K562 (cell line): ENCODE measurements around the gene CPPED1. TPM values are rescaled to one million over a fixed set of nuclear protein-coding genes. Genes with fewer than 3 reads are reported as not detected.

ENCODE experiments used
- ATAC-seq: fragments of 200-7000 bp; cut with Tn5 transposase; 3 replicates; pipeline ENCODE4 v1.9.1; 2020; ENCODE audit warnings: moderate library complexity
- BruUV-seq: library from RNA; stranded (reverse); fragments of 400-500 nt; replicated peaks from 2 replicates; lab custom pipeline; 2021; lab: Mats Ljungman, UMichigan
- CTCF ChIA-PET: fragments of 300-600 bp; formaldehyde crosslinking; extraction: SDS; loops from one replicate; lab custom pipeline; 2021; ENCODE audit warnings: low intra/inter-chr PET ratio; lab: Yijun Ruan, JAX
- POLR2A ChIA-PET: fragments of 300-600, 350-650 bp; sonication (Branson Sonifier 250); formaldehyde crosslinking; extraction: SDS; loops from one replicate; lab custom pipeline; 2021; ENCODE audit warnings: antibody characterized with exemption, inconsistent platforms; lab: Yijun Ruan, JAX
- DNase-seq, 4 experiments: peaks; one replicate each; pipeline versions ENCODE4 v3.0.0 to v3.0.0-alpha.2; 2011 to 2018; ENCODE audit warnings: low spot score in 3 of 4, mixed read lengths in 3 of 4; ENCODE audit errors: extremely low read depth in 1 of 4
- FAIRE-seq: peaks from 2 replicates; lab custom pipeline; 2011; peaks lifted over from hg19 to GRCh38; lab: Jason Lieb, UNC
- H2AFZ ChIP-seq: 2 replicates; pipeline ENCODE4 v1.6.0; 2011; ENCODE audit warnings: low read depth, low read length, control low read depth, inconsistent platforms
- H3K27ac ChIP-seq: fragments of 200-600 bp; 3 replicates; pipeline ENCODE4 v1.8.0; 2011; ENCODE audit warnings: low read depth, mild to moderate bottlenecking, control low read depth, inconsistent platforms, low read length, moderate library complexity, mixed read lengths; ENCODE audit errors: extremely low read depth
- H3K27me3 ChIP-seq, 2 experiments: fragments of 300-600 bp in 1 of 2; 2 replicates in 1 of 2; 3 replicates in 1 of 2; pipeline versions ENCODE4 v1.6.0 to v1.8.0; 2011; ENCODE audit warnings: inconsistent platforms in 2 of 2, low read length in 2 of 2, mild to moderate bottlenecking in 1 of 2, mixed read lengths in 1 of 2, moderate library complexity in 1 of 2; ENCODE audit not compliant: control insufficient read depth in 2 of 2, insufficient read depth in 2 of 2
- H3K36me3 ChIP-seq: fragments of 300-600 bp; 3 replicates; pipeline ENCODE4 v1.8.0; 2011; ENCODE audit warnings: mild to moderate bottlenecking, low read length, inconsistent platforms; ENCODE audit not compliant: control insufficient read depth, insufficient read depth
- H3K4me1 ChIP-seq, 2 experiments: fragments of 200-600 bp in 1 of 2; replicated peaks in 1 of 2; 2 replicates in 1 of 2; 3 replicates in 1 of 2; pipeline versions ENCODE4 v1.5.1 to v1.8.0; 2011; ENCODE audit warnings: inconsistent platforms in 2 of 2, low read length in 2 of 2, mild to moderate bottlenecking in 1 of 2, mixed read lengths in 1 of 2, moderate library complexity in 1 of 2; ENCODE audit not compliant: control insufficient read depth in 2 of 2, insufficient read depth in 2 of 2
- H3K4me2 ChIP-seq: 2 replicates; pipeline ENCODE4 v1.6.1; 2011; ENCODE audit warnings: low read length, control low read depth, inconsistent platforms, mixed read lengths; ENCODE audit not compliant: insufficient read depth
- H3K4me3 ChIP-seq: fragments of 200-600 bp; sonication (generic), shearing (Covaris generic); 2 replicates; pipeline ENCODE4 v1.5.1; 2016; ENCODE audit warnings: control low read depth, inconsistent platforms
- H3K79me2 ChIP-seq: fragments of 200-600 bp; 3 replicates; pipeline ENCODE4 v1.8.0; 2011; ENCODE audit warnings: low read length, inconsistent platforms; ENCODE audit not compliant: control insufficient read depth, insufficient read depth
- H3K9ac ChIP-seq, 2 experiments: 2 replicates each; pipeline versions ENCODE4 v1.6.0 to v1.6.1; 2011; ENCODE audit warnings: low read depth in 2 of 2, low read length in 2 of 2, control low read depth in 1 of 2, inconsistent platforms in 1 of 2, mild to moderate bottlenecking in 1 of 2, mixed read lengths in 1 of 2; ENCODE audit not compliant: insufficient read depth in 1 of 2
- H3K9me1 ChIP-seq: one replicate; pipeline ENCODE4 v1.6.0; 2011; ENCODE audit warnings: inconsistent platforms, mild to moderate bottlenecking, low read length, moderate library complexity; ENCODE audit not compliant: control insufficient read depth, insufficient read depth
- H3K9me3 ChIP-seq: replicated peaks from 2 replicates; pipeline ENCODE4 v1.5.1; 2011; ENCODE audit warnings: low read depth, low read length, inconsistent platforms; ENCODE audit not compliant: control insufficient read depth, insufficient read depth
- H4K20me1 ChIP-seq: replicated peaks from 2 replicates; pipeline ENCODE4 v1.6.1; 2011; ENCODE audit warnings: low read length, inconsistent platforms, mixed read lengths; ENCODE audit not compliant: control insufficient read depth, insufficient read depth
- CBFA2T2 ChIP-seq: fragments of 450-650 bp; conservative IDR thresholded peaks from 2 replicates; pipeline ENCODE4 v1.6.1; 2017; ENCODE audit warnings: mild to moderate bottlenecking
- DNMT1 ChIP-seq: fragments of 450-650 bp; IDR thresholded peaks from 2 replicates; pipeline ENCODE4 v1.6.1; 2016; ENCODE audit warnings: antibody characterized with exemption, mild to moderate bottlenecking
- LEF1 ChIP-seq: fragments of 450-650 bp; IDR thresholded peaks from 2 replicates; pipeline ENCODE4 v1.6.1; 2016; ENCODE audit warnings: mild to moderate bottlenecking
- TRIM24 ChIP-seq, 2 experiments: fragments of 450-650 bp; IDR thresholded peaks; 2 replicates each; pipeline ENCODE4 v1.6.1; 2016
- ZBTB7A ChIP-seq: IDR thresholded peaks from 2 replicates; pipeline ENCODE4 v1.6.1; 2011; ENCODE audit warnings: low read depth, mild to moderate bottlenecking, low read length, moderate library complexity, borderline replicate concordance; ENCODE audit not compliant: control insufficient read depth
- ZNF444 ChIP-seq: fragments of 250-450 bp; sonication (Bioruptor Pico); IDR thresholded peaks from 2 replicates; pipeline ENCODE4 v1.4.0; 2020; ENCODE audit warnings: mild to moderate bottlenecking, moderate library complexity
- WGBS: fragments of 100-300 bp; shearing (Covaris generic); methylation state at CpG from one replicate; pipeline ENCODE4 v1.1.6; 2016; ENCODE audit warnings: low coverage, mixed read lengths; ENCODE audit not compliant: insufficient coverage; ENCODE audit errors: missing lambda C conversion rate; 5-methylcytosine and 5-hydroxymethylcytosine counted together
- in situ Hi-C: fragments of 300-500 bp; cut with MboI; formaldehyde crosslinking; loops from 4 replicates; pipeline ENCODE4 v1.15.0; 2018; ENCODE audit warnings: inconsistent platforms, mixed read lengths
- intact Hi-C: fragments of 100-400 bp; cut with micrococcal nuclease; formaldehyde crosslinking; loops from 2 replicates; pipeline ENCODE4 v1.14.2; 2022
- polyA plus RNA-seq, 8 experiments: library from polyadenylated mRNA; depleted of rRNA in 4 of 8; stranded (reverse) in 5 of 8; unstranded in 3 of 8; fragments of >200 nt; fragmentation: Nextera tagmentation in 2 of 8; fragmentation: Illumina TruSeq in 1 of 8; extraction: Ambion mirVana in 2 of 8; extraction: Trizol in 1 of 8; gene quantifications; 2 replicates each; pipeline versions ENCODE4 v1.2.1 to v1.2.3, GENCODE V29; 2011 to 2014; ENCODE audit warnings: inconsistent platforms in 1 of 8, missing spikeins in 1 of 8
- total RNA-seq, 7 experiments: library from RNA; depleted of rRNA in 6 of 7; stranded (reverse); fragments of >200 nt in 6 of 7; fragmentation: Illumina TruSeq in 2 of 7; extraction: Trizol in 2 of 7; gene quantifications; 2 replicates each; pipeline versions ENCODE4 v1.2.1 to v1.2.3, GENCODE V29; 2011 to 2021; ENCODE audit warnings: low replicate concordance in 1 of 7
- TF ChIP-seq, protein P1 (sequence below), 2 experiments: fragments of 450-650 bp in 1 of 2; sonication (generic) in 1 of 2; formaldehyde crosslinking in 1 of 2; IDR thresholded peaks in 1 of 2; conservative IDR thresholded peaks in 1 of 2; 2 replicates each; pipeline versions ENCODE4 v1.6.1 to v1.8.1; 2016 to 2023; ENCODE audit warnings: mild to moderate bottlenecking in 2 of 2, moderate library complexity in 2 of 2, inconsistent platforms in 1 of 2, missing genetic modification reagents in 1 of 2

CPPED1 gene
- total and polyA plus RNA-seq, 9 of the 15 experiments (the other 6 are each of a cell fraction or from before 2014, with no cell fraction given) = 7.5 to 25.7 (median 16.9) TPM

DNA sequence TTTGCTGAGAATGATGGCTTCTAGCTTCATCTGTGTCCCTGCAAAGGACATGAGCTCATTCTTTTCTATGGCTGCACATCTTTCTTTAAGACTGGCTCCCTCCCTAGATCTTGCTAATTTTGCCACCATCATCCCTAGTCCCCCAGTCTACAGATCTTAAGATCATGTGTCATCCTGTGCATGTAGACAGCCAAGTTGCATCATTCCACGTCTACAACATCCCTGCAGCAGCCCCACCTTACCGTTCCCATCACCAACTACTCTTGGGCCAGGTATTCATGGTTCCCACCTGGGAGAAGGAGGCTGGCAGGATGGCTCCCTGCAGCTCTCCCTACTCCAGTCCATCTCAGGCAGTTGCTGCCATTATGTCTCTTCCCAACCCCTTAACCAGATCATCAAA lies 12.3 kb downstream of the CPPED1 start:
- Histone ChIP-seq H3K4me2 (no peak overlapping the region), H3K4me3 (no peak overlapping the region), H3K27me3 (no peaks in the 10 kb centered on the region), H4K20me1 (no peaks in the 10 kb centered on the region), H3K9me1 (no peaks in the 10 kb centered on the region), H3K9me3 (peaks cover 7% of the 10 kb centered on the region), H3K9ac (no peak overlapping the region), H3K79me2 (peaks cover 27% of the 10 kb centered on the region), H3K27ac (no peak overlapping the region), H3K4me1 (peaks cover 15 to 26% of the 10 kb centered on the region in 2 experiments), H2AFZ (no peak overlapping the region), H3K36me3 (0 out of 3 replicates have a peak, but pooled peaks cover 2% of the 10 kb centered on the region)
- ATAC-seq (no peak), DNase-seq (no peak), FAIRE-seq (no peak)
- BruUV-seq = no TSS peak
- CTCF ChIA-PET = no interaction called here
- intact Hi-C loops = no loop called here
- TF ChIP-seq LEF1 = no peak
- no peak for TF ChIP-seq DNMT1
- TF ChIP-seq ZBTB7A = no peak
- TF ChIP-seq, protein P1, sequence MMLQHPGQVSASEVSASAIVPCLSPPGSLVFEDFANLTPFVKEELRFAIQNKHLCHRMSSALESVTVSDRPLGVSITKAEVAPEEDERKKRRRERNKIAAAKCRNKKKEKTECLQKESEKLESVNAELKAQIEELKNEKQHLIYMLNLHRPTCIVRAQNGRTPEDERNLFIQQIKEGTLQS (IDR thresholded peaks at IDR 0.05) = peak; percentile 60
- TF ChIP-seq, protein P1 (CRISPR knock-in tag; conservative IDR thresholded peaks at IDR 0.05) = no peak
- no peak for TF ChIP-seq CBFA2T2
- TF ChIP-seq TRIM24 (IDR thresholded peaks at IDR 0.05) = peak; percentile 9 to 51; a peak in 1 of 4 replicates
- no peak for TF ChIP-seq ZNF444 (CRISPR knock-in tag)
- in situ Hi-C loops = no loop called here
- WGBS = 78% methylated on average over 2 of the region's 2 CpGs
- POLR2A ChIA-PET = interaction anchor here (1.3 kb wide), 1 partner anchor 12 kb away, joined by 6 read pairs; the partner anchor contains the start of gene CPPED1
